SK-N-SH (cell line): ENCODE results near the gene TMEM131. TPM values are rescaled to one million over a fixed set of nuclear protein-coding genes. Genes with fewer than 3 reads are reported as not detected.

Source experiments
- CTCF ChIA-PET: fragments of 300-600, 350-600 bp; formaldehyde crosslinking; extraction: SDS; loops from one replicate; lab custom pipeline; 2021; lab: Yijun Ruan, JAX
- POLR2A ChIA-PET: fragments of 350-600 bp; sonication (Branson Sonifier 250); formaldehyde crosslinking; extraction: SDS; loops from one replicate; lab custom pipeline; 2020; ENCODE audit warnings: antibody characterized with exemption, inconsistent platforms; lab: Yijun Ruan, JAX
- DNase-seq: peaks from one replicate; pipeline ENCODE4 v3.0.0; 2012
- H2AFZ ChIP-seq: fragments of 200-600 bp; sonication (generic); 2 replicates; pipeline ENCODE4 v1.8.1; 2016; ENCODE audit warnings: antibody characterized with exemption, mild to moderate bottlenecking, low read depth
- H3F3A ChIP-seq: fragments of 200-600 bp; sonication (generic); replicated peaks from 2 replicates; pipeline ENCODE3; 2016; ENCODE audit warnings: antibody characterized with exemption, mild to moderate bottlenecking; ENCODE audit not compliant: insufficient read depth
- H3K27ac ChIP-seq, 2 experiments: fragments of 200-500 bp in 1 of 2; fragments of 200-600 bp in 1 of 2; sonication (Bioruptor generic) in 1 of 2; sonication (generic), shearing (Covaris generic) in 1 of 2; 2 replicates each; pipeline versions ENCODE4 v1.5.1 to v1.6.1; 2014 to 2016; ENCODE audit warnings: low read depth in 2 of 2, inconsistent platforms in 1 of 2, low read length in 1 of 2, mild to moderate bottlenecking in 1 of 2, mixed read lengths in 1 of 2
- H3K27me3 ChIP-seq: fragments of 200-600 bp; sonication (generic), shearing (Covaris generic); 2 replicates; pipeline ENCODE4 v1.6.1; 2016; ENCODE audit warnings: mixed run types; ENCODE audit not compliant: insufficient read depth
- H3K36me3 ChIP-seq, 2 experiments: fragments of 200-500 bp in 1 of 2; fragments of 200-600 bp in 1 of 2; sonication (Bioruptor generic) in 1 of 2; sonication (generic) in 1 of 2; replicated peaks in 1 of 2; 2 replicates each; pipeline versions ENCODE3 to v1.5.1; 2014 to 2016; ENCODE audit warnings: low read length in 1 of 2, mild to moderate bottlenecking in 1 of 2; ENCODE audit not compliant: insufficient read depth in 2 of 2, control insufficient read depth in 1 of 2
- H3K4me1 ChIP-seq, 2 experiments: fragments of 200-500 bp in 1 of 2; fragments of 200-600 bp in 1 of 2; sonication (Bioruptor generic) in 1 of 2; sonication (generic), shearing (Covaris generic) in 1 of 2; 2 replicates each; pipeline versions ENCODE4 v1.5.1 to v1.6.1; 2014 to 2016; ENCODE audit warnings: low read depth in 1 of 2, low read length in 1 of 2, mixed run types in 1 of 2; ENCODE audit not compliant: insufficient read depth in 2 of 2, control insufficient read depth in 1 of 2
- H3K4me2 ChIP-seq: fragments of 200-600 bp; sonication (generic), shearing (Covaris generic); 2 replicates; pipeline ENCODE4 v1.6.1; 2017; ENCODE audit warnings: mixed run types
- H3K4me3 ChIP-seq, 2 experiments: fragments of 200-500 bp in 1 of 2; fragments of 200-600 bp in 1 of 2; sonication (Bioruptor generic) in 1 of 2; sonication (generic), shearing (Covaris generic) in 1 of 2; 2 replicates each; pipeline versions ENCODE4 v1.5.1 to v1.8.1; 2014 to 2016; ENCODE audit warnings: low read depth in 2 of 2, inconsistent platforms in 1 of 2, low read length in 1 of 2, mild to moderate bottlenecking in 1 of 2, mixed read lengths in 1 of 2, moderate library complexity in 1 of 2
- H3K79me2 ChIP-seq: fragments of 200-600 bp; sonication (generic); 2 replicates; pipeline ENCODE4 v1.8.1; 2017; ENCODE audit warnings: mild to moderate bottlenecking; ENCODE audit not compliant: insufficient read depth
- H3K9ac ChIP-seq: fragments of 200-600 bp; sonication (generic); 2 replicates; pipeline ENCODE4 v1.6.1; 2017; ENCODE audit warnings: mixed run types
- H3K9me2 ChIP-seq: fragments of 200-600 bp; sonication (generic); 2 replicates; pipeline ENCODE4 v1.6.1; 2017; ENCODE audit warnings: mixed run types
- H3K9me3 ChIP-seq: fragments of 200-600 bp; sonication (generic); 2 replicates; pipeline ENCODE4 v1.6.1; 2017; ENCODE audit warnings: mixed run types, mild to moderate bottlenecking, moderate library complexity
- H4K20me1 ChIP-seq: fragments of 200-600 bp; sonication (generic); 2 replicates; pipeline ENCODE4 v1.6.1; 2017; ENCODE audit warnings: mild to moderate bottlenecking, mixed run types; ENCODE audit not compliant: insufficient read depth
- CHD2 ChIP-seq: fragments of 150-350 bp; IDR thresholded peaks from 2 replicates; pipeline ENCODE4 v1.6.1; 2018; ENCODE audit warnings: low read length; ENCODE audit not compliant: partially characterized antibody
- ELF1 ChIP-seq: IDR thresholded peaks from 2 replicates; pipeline ENCODE4 v1.4.0; 2012
- FOSL2 ChIP-seq: IDR thresholded peaks from 2 replicates; pipeline ENCODE4 v1.4.0; 2012; ENCODE audit warnings: low read depth, mild to moderate bottlenecking, moderate library complexity, borderline replicate concordance
- FOXJ3 ChIP-seq: sonication (generic); formaldehyde crosslinking; IDR thresholded peaks from 2 replicates; pipeline ENCODE4 v1.5.1; 2020; ENCODE audit warnings: mild to moderate bottlenecking, missing genetic modification reagents
- JUND ChIP-seq: IDR thresholded peaks from 2 replicates; pipeline ENCODE4 v1.4.0; 2012
- MEF2A ChIP-seq: IDR thresholded peaks from 2 replicates; pipeline ENCODE4 v1.4.0; 2012; ENCODE audit warnings: low read depth, borderline replicate concordance
- NFIC ChIP-seq: IDR thresholded peaks from 2 replicates; pipeline ENCODE4 v1.4.0; 2012; ENCODE audit warnings: borderline replicate concordance
- NRF1 ChIP-seq: IDR thresholded peaks from 2 replicates; pipeline ENCODE4 v1.6.1; 2012; ENCODE audit warnings: low read depth, mild to moderate bottlenecking, low read length
- RCOR1 ChIP-seq: fragments of 150-350 bp; IDR thresholded peaks from 2 replicates; pipeline ENCODE4 v1.6.1; 2017; ENCODE audit warnings: antibody characterized with exemption, low read length
- RXRA ChIP-seq: IDR thresholded peaks from 2 replicates; pipeline ENCODE4 v1.4.0; 2012; ENCODE audit warnings: low read depth, mild to moderate bottlenecking, borderline replicate concordance
- SIN3A ChIP-seq: IDR thresholded peaks from 2 replicates; pipeline ENCODE4 v1.6.1; 2012; ENCODE audit warnings: low read depth, mild to moderate bottlenecking, low read length, moderate library complexity, borderline replicate concordance
- YY1 ChIP-seq: IDR thresholded peaks from 2 replicates; pipeline ENCODE4 v1.4.0; 2012; ENCODE audit warnings: low read depth, mild to moderate bottlenecking
- WGBS: methylation state at CpG from one replicate; pipeline ENCODE4 v1.1.6; 2017; ENCODE audit warnings: low lambda C conversion rate; 5-methylcytosine and 5-hydroxymethylcytosine counted together
- polyA plus RNA-seq, 3 experiments: library from polyadenylated mRNA; depleted of rRNA; stranded (reverse); fragments of >200 nt; gene quantifications; 2 replicates each; pipeline ENCODE4 v1.2.3, GENCODE V29; 2012
- TF ChIP-seq, protein P1 (sequence below): fragments of 150-350 bp; IDR thresholded peaks from 2 replicates; pipeline ENCODE4 v1.6.1; 2017; ENCODE audit warnings: antibody characterized with exemption, low read length, low read depth, borderline replicate concordance
- TF ChIP-seq, protein P2 (sequence below): IDR thresholded peaks from 2 replicates; pipeline ENCODE4 v1.4.0; 2012; ENCODE audit warnings: low read depth

Gene TMEM131
- polyA plus RNA-seq, 1 of the 3 experiments (the other 2 are of a cell fraction) = 9.1 TPM

DNA sequence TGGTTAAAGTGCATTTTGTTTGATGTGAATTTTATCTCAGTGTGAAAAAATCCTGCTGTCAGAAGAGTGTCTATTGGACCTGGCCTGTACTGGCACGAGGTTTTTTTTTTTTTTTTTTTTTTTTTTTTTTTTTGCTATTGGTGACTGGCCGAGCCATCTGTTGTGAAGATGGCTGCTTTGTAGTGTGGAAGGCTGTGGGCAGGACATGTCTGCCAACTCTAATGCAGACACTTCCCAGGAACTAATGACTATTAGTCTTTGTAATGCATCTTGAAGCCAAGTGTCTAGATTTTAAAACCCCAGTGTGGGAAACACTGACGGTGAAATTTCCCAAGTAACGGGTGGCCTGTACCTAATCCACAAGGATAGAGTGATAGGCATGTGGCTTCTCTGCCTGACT lies 248.0 kb downstream of the TMEM131 start:
- no peak for DNase-seq
- no peak overlapping the region for H3K4me3 ChIP-seq
- H3K27ac ChIP-seq = no peak overlapping the region; a peak in 1 of 4 replicates
- ChIA-PET CTCF (interaction anchor here (0.7 to 1.5 kb wide), 7 partner anchors 8 to 638 kb away, joined by 3 to 11 read pairs (median 4); no protein-coding TSS in a partner anchor), POLR2A (interaction anchor here (0.6 kb wide), 2 partner anchors 68 to 412 kb away, joined by 4 read pairs; no protein-coding TSS in a partner anchor)
- H3K9ac ChIP-seq = no peak overlapping the region
- H3K9me2 ChIP-seq = no peaks in the 10 kb centered on the region
- H3K36me3 ChIP-seq = peaks cover 0 to 7% of the 10 kb centered on the region in 2 experiments
- no peak overlapping the region for H3K4me2 ChIP-seq
- H4K20me1 ChIP-seq = no peaks in the 10 kb centered on the region
- no peaks in the 10 kb centered on the region for H3K79me2 ChIP-seq
- H3F3A ChIP-seq = no peaks in the 10 kb centered on the region
- H2AFZ ChIP-seq = no peak overlapping the region
- H3K27me3 ChIP-seq = no peaks in the 10 kb centered on the region
- peaks cover 0 to 4% of the 10 kb centered on the region in 2 experiments; a peak in 1 of 4 replicates for H3K4me1 ChIP-seq
- no peaks in the 10 kb centered on the region for H3K9me3 ChIP-seq
- 91% methylated on average over 4 of the region's 4 CpGs for WGBS
- TF ChIP-seq JUND (no peak), NFIC (no peak), CHD2 (no peak), ELF1 (no peak)

DNA sequence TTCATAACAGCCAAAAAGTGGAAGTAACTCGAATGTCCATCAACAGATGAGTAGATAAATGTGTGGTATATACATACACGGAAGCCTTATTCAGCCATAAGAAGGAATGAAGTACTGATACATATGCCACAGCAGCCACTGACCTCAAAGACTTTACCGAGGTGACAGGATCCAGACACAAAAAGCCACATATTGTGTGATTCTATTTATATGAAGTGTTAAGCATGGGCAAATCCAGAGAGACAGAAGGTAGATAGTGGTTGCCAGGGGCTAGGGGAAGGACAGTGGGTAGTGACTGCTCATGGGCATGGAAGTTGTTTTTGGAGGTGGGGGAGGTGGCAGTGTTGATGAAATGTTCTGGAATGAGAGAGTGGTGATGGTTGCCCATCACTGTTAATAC lies 248.5 kb downstream of the TMEM131 start:
- WGBS = 87% methylated on average over 3 of the region's 3 CpGs
- no peak overlapping the region for H3K9ac ChIP-seq

More for the DNA sequence above, 248.5 kb downstream of the TMEM131 start:
- Histone ChIP-seq H2AFZ (no peak overlapping the region), H3K9me2 (no peaks in the 10 kb centered on the region), H3K79me2 (no peaks in the 10 kb centered on the region), H3K4me3 (no peak overlapping the region), H3K4me2 (no peak overlapping the region), H4K20me1 (no peaks in the 10 kb centered on the region), H3K9me3 (no peaks in the 10 kb centered on the region), H3K27me3 (no peaks in the 10 kb centered on the region), H3K27ac (no peak overlapping the region), H3K36me3 (peaks cover 0 to 6% of the 10 kb centered on the region in 2 experiments), H3F3A (no peaks in the 10 kb centered on the region), H3K4me1 (peaks cover 0 to 4% of the 10 kb centered on the region in 2 experiments; a peak in 1 of 4 replicates)
- DNase-seq = no peak
- POLR2A ChIA-PET = interaction anchor here (0.6 to 0.7 kb wide), 3 partner anchors 68 to 412 kb away, joined by 3 to 4 read pairs (median 4); no protein-coding TSS in a partner anchor
- CTCF ChIA-PET = interaction anchor here (0.7 to 0.9 kb wide), 2 partner anchors 37 to 50 kb away, joined by 3 to 4 read pairs; no protein-coding TSS in a partner anchor
- TF ChIP-seq NRF1 = no peak
- no peak for TF ChIP-seq JUND
- TF ChIP-seq, protein P1, sequence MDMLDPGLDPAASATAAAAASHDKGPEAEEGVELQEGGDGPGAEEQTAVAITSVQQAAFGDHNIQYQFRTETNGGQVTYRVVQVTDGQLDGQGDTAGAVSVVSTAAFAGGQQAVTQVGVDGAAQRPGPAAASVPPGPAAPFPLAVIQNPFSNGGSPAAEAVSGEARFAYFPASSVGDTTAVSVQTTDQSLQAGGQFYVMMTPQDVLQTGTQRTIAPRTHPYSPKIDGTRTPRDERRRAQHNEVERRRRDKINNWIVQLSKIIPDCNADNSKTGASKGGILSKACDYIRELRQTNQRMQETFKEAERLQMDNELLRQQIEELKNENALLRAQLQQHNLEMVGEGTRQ = no peak
- TF ChIP-seq FOXJ3 = no peak
- TF ChIP-seq, protein P2, sequence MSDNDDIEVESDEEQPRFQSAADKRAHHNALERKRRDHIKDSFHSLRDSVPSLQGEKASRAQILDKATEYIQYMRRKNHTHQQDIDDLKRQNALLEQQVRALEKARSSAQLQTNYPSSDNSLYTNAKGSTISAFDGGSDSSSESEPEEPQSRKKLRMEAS = no peak
- no peak for TF ChIP-seq YY1
- no peak for TF ChIP-seq FOSL2
- no peak for TF ChIP-seq MEF2A
- no peak for TF ChIP-seq ELF1
- TF ChIP-seq RXRA = no peak
- no peak for TF ChIP-seq SIN3A
- TF ChIP-seq RCOR1 = no peak
